ENCODE data around the gene ZNF74.
"Not testable (repeated sequence)": the region's sequence is repeated elsewhere in the genome, so short reads cannot be mapped to it uniquely, and the experiment has no call there.

DNA sequence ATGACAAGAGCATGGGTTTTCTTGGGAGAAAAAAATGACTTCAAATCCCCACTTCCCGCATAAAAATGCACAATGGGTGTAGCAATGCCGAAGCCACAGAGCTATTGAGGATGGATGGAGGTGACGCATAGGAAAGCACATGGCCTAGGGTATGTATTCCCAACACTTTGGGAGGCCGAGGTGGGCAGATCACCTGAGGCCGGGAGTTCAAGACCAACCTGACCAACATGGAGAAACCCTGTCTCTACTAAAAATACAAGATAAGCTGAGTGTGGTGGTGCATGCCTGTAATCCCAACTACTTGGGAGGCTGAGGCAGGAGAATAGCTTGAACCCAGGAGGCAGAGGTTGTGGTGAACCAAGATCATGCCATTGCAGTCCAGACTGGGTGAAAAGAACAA is 15.3 kb upstream of the ZNF74 start:
- TF ChIP-seq, protein P1, sequence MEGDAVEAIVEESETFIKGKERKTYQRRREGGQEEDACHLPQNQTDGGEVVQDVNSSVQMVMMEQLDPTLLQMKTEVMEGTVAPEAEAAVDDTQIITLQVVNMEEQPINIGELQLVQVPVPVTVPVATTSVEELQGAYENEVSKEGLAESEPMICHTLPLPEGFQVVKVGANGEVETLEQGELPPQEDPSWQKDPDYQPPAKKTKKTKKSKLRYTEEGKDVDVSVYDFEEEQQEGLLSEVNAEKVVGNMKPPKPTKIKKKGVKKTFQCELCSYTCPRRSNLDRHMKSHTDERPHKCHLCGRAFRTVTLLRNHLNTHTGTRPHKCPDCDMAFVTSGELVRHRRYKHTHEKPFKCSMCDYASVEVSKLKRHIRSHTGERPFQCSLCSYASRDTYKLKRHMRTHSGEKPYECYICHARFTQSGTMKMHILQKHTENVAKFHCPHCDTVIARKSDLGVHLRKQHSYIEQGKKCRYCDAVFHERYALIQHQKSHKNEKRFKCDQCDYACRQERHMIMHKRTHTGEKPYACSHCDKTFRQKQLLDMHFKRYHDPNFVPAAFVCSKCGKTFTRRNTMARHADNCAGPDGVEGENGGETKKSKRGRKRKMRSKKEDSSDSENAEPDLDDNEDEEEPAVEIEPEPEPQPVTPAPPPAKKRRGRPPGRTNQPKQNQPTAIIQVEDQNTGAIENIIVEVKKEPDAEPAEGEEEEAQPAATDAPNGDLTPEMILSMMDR (IDR thresholded peaks at IDR 0.05; ENCODE audit: poor library complexity, severe bottlenecking) = not testable (repeated sequence)
- TF ChIP-seq, protein P2, sequence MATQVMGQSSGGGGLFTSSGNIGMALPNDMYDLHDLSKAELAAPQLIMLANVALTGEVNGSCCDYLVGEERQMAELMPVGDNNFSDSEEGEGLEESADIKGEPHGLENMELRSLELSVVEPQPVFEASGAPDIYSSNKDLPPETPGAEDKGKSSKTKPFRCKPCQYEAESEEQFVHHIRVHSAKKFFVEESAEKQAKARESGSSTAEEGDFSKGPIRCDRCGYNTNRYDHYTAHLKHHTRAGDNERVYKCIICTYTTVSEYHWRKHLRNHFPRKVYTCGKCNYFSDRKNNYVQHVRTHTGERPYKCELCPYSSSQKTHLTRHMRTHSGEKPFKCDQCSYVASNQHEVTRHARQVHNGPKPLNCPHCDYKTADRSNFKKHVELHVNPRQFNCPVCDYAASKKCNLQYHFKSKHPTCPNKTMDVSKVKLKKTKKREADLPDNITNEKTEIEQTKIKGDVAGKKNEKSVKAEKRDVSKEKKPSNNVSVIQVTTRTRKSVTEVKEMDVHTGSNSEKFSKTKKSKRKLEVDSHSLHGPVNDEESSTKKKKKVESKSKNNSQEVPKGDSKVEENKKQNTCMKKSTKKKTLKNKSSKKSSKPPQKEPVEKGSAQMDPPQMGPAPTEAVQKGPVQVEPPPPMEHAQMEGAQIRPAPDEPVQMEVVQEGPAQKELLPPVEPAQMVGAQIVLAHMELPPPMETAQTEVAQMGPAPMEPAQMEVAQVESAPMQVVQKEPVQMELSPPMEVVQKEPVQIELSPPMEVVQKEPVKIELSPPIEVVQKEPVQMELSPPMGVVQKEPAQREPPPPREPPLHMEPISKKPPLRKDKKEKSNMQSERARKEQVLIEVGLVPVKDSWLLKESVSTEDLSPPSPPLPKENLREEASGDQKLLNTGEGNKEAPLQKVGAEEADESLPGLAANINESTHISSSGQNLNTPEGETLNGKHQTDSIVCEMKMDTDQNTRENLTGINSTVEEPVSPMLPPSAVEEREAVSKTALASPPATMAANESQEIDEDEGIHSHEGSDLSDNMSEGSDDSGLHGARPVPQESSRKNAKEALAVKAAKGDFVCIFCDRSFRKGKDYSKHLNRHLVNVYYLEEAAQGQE (IDR thresholded peaks at IDR 0.05; ENCODE audit: borderline replicate concordance) = not testable (repeated sequence)
- not testable (repeated sequence) for TF ChIP-seq EZH2 (IDR thresholded peaks at IDR 0.05; ENCODE audit: borderline replicate concordance, insufficient read depth, low read length, poor library complexity, severe bottlenecking); POLR2AphosphoS5 (IDR thresholded peaks at IDR 0.05); TAF1 (IDR thresholded peaks at IDR 0.05; ENCODE audit: low read depth); MXI1 (conservative IDR thresholded peaks at IDR 0.05; ENCODE audit: poor library complexity, severe bottlenecking); EP300 (conservative IDR thresholded peaks at IDR 0.05; ENCODE audit: poor library complexity, severe bottlenecking); RAD21 (conservative IDR thresholded peaks at IDR 0.05)

Data from neural cell (in vitro differentiated cells).